Right lobe of liver (tissue), 6 donors: ENCODE results near the gene ZXDC. TPM values are rescaled to one million over a fixed set of nuclear protein-coding genes. Genes with fewer than 3 reads are reported as not detected.

Experiments
- ATAC-seq, 4 donors: fragments of 200-7000 bp; cut with Tn5 transposase; one replicate each; pipeline ENCODE4 v1.9.1; 2020; ENCODE audit warnings: mild to moderate bottlenecking in 4 of 4, moderate library complexity in 4 of 4
- DNase-seq, 3 donors: peaks; one replicate each; pipeline ENCODE4 v3.0.0-alpha.2; 2020
- H3K27ac ChIP-seq, 3 donors: fragments of 200-600 bp; one replicate each; pipeline ENCODE4 v1.8.0; 2022
- H3K27me3 ChIP-seq, 2 donors: fragments of 200-600 bp; one replicate each; pipeline ENCODE4 v1.8.0; 2022
- H3K36me3 ChIP-seq, 4 donors: fragments of 200-600 bp; sonication (generic) in 1 of 4; one replicate each; pipeline versions ENCODE4 v1.5.1 to v1.8.0; 2017 to 2022; ENCODE audit warnings: control low read depth in 1 of 4
- H3K4me1 ChIP-seq, 4 donors: fragments of 200-600 bp; sonication (generic) in 1 of 4; one replicate each; pipeline versions ENCODE4 v1.5.1 to v1.8.0; 2017 to 2022; ENCODE audit warnings: control low read depth in 1 of 4
- H3K4me3 ChIP-seq, 3 donors: fragments of 200-600 bp; one replicate each; pipeline ENCODE4 v1.8.0; 2022
- H3K9me3 ChIP-seq, 4 donors: fragments of 200-600 bp; sonication (generic) in 1 of 4; one replicate each; pipeline versions ENCODE4 v1.5.1 to v1.8.0; 2017 to 2022; ENCODE audit warnings: control low read depth in 1 of 4
- POLR2A ChIP-seq: fragments of 450-650 bp; IDR thresholded peaks from one replicate; pipeline ENCODE4 v1.6.1; 2017; ENCODE audit warnings: antibody characterized with exemption, mild to moderate bottlenecking
- WGBS: methylation state at CpG from one replicate; pipeline ENCODE4 v1.1.6; 2018; ENCODE audit warnings: low coverage, low lambda C conversion rate; ENCODE audit not compliant: insufficient coverage; ENCODE audit errors: missing lambda C conversion rate; 5-methylcytosine and 5-hydroxymethylcytosine counted together
- intact Hi-C, 2 donors: fragments of 100-400 bp; cut with DNase I; formaldehyde crosslinking; loops; one replicate each; pipeline versions ENCODE4 v1.11.2 to v1.14.1; 2022
- total RNA-seq, 6 experiments: library from RNA; depleted of rRNA in 2 of 6; stranded (reverse); fragments of >200 nt in 2 of 6; fragmentation: NEBNext Ultra II Directional in 3 of 6; extraction: Animal tissue kit (Norgen Biotek cat#: 25700) in 3 of 6; gene quantifications; one replicate each; pipeline versions ENCODE4 v1.1.0 to v1.2.4, GENCODE V29; 2016 to 2023
- TF ChIP-seq, protein P1 (sequence below), 4 donors: fragments of 200-600 bp in 3 of 4; fragments of 450-650 bp in 1 of 4; IDR thresholded peaks; one replicate each; pipeline versions ENCODE4 v1.5.1 to v1.8.0; 2016 to 2022; ENCODE audit warnings: antibody characterized with exemption in 4 of 4, mild to moderate bottlenecking in 2 of 4
- donor health status: DM: no; HTN: yes; CAD: no.
- donor health status: DM: no; HTN: no; CAD: no.
- donor health status: DM: no; HTN: no; CAD: no.
- donor health status: DM: no; HTN: yes; CAD: no.
- donor health status: DM: no; HTN: yes; CAD: no.

The ZXDC gene
- total RNA-seq, 6 experiments from 2014 or later, result 16.4 to 30.2 (median 24.0) TPM

GRCh38 chr3:126406389-126407296 is 69.0 kb downstream of the ZXDC start:
- Histone ChIP-seq H3K9me3 (no peaks in the 10 kb centered on the region), H3K27me3 (no peaks in the 10 kb centered on the region), H3K4me1 (no peaks in the 10 kb centered on the region), H3K36me3 (no peaks in the 10 kb centered on the region), H3K27ac (no peak overlapping the region), H3K4me3 (no peak overlapping the region)
- ATAC-seq (no peak), DNase-seq (no peak)
- intact Hi-C loops, result no loop called here
- no peak for TF ChIP-seq POLR2A
- TF ChIP-seq, protein P1, sequence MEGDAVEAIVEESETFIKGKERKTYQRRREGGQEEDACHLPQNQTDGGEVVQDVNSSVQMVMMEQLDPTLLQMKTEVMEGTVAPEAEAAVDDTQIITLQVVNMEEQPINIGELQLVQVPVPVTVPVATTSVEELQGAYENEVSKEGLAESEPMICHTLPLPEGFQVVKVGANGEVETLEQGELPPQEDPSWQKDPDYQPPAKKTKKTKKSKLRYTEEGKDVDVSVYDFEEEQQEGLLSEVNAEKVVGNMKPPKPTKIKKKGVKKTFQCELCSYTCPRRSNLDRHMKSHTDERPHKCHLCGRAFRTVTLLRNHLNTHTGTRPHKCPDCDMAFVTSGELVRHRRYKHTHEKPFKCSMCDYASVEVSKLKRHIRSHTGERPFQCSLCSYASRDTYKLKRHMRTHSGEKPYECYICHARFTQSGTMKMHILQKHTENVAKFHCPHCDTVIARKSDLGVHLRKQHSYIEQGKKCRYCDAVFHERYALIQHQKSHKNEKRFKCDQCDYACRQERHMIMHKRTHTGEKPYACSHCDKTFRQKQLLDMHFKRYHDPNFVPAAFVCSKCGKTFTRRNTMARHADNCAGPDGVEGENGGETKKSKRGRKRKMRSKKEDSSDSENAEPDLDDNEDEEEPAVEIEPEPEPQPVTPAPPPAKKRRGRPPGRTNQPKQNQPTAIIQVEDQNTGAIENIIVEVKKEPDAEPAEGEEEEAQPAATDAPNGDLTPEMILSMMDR (IDR thresholded peaks at IDR 0.05), result no peak
- 86% methylated on average over 1 of the region's 15 CpGs for WGBS

- no peak overlapping the region for H3K4me3 ChIP-seq
- 91% methylated on average over 6 of the region's 12 CpGs for WGBS
- TF ChIP-seq, protein P1 (IDR thresholded peaks at IDR 0.05), result no peak
- no peak for TF ChIP-seq POLR2A
- no peaks in the 10 kb centered on the region for H3K36me3 ChIP-seq
- no peak for DNase-seq
- no peaks in the 10 kb centered on the region for H3K9me3 ChIP-seq
- no peak overlapping the region for H3K27ac ChIP-seq
- ATAC-seq, result no peak
- no peaks in the 10 kb centered on the region for H3K27me3 ChIP-seq
- intact Hi-C loops, result no loop called here
- H3K4me1 ChIP-seq, result no peaks in the 10 kb centered on the region
Observed at GRCh38 chr3:126402666-126403302, 72.9 kb downstream of the ZXDC start.

GRCh38 chr3:126402178-126402577 is 73.5 kb downstream of the ZXDC start:
- ATAC-seq (no peak), DNase-seq (no peak)
- no peak overlapping the region for H3K27ac ChIP-seq
- H3K36me3 ChIP-seq, result no peaks in the 10 kb centered on the region
- no peaks in the 10 kb centered on the region for H3K4me1 ChIP-seq
- H3K9me3 ChIP-seq, result no peaks in the 10 kb centered on the region
- no peak overlapping the region for H3K4me3 ChIP-seq
- TF ChIP-seq, protein P1 (IDR thresholded peaks at IDR 0.05), result no peak
- no peak for TF ChIP-seq POLR2A
- no peaks in the 10 kb centered on the region for H3K27me3 ChIP-seq
- 87% methylated on average over 6 of the region's 6 CpGs for WGBS
- intact Hi-C loops, result no loop called here

DNA sequence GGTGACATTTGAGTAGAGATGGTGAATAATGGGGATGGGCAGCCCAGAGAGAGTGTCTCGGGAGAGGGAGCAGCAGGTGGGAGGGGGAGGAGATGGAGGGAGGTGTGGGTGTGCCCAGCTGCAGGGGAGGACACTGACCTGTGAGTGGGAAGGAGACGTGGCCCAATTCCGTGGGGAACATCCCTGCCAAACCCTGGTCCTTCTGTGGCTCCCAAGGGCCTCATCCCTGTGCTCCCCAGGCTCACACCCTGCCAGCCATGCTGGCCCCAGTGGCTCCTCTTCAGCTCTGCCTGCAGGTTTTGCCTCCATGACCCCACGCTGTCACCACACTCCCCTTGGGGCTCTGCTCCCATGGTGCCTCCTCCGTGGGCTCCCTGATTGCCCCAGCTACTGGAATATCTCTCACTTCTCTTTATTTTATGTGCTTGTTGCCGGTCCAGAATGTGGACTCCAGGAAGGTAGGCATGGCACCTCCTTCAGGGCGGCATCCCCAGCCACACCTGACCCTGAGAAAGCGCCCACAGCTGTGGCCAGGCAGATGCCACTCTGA is 74.0 kb downstream of the ZXDC start:
- no peaks in the 10 kb centered on the region for H3K4me1 ChIP-seq
- H3K9me3 ChIP-seq, result no peaks in the 10 kb centered on the region
- H3K27me3 ChIP-seq, result no peaks in the 10 kb centered on the region
- no peak overlapping the region for H3K4me3 ChIP-seq
- 63% methylated on average over 4 of the region's 8 CpGs for WGBS
- DNase-seq (peak in 1 of 3 donors; percentile 13), ATAC-seq (no peak)
- no peak overlapping the region for H3K27ac ChIP-seq
- intact Hi-C loops, result no loop called here
- TF ChIP-seq, protein P1 (IDR thresholded peaks at IDR 0.05), result no peak
- TF ChIP-seq POLR2A, result no peak
- H3K36me3 ChIP-seq, result no peaks in the 10 kb centered on the region
